ENCODE measurements around the gene SUSD3.

GRCh38 chr9:93060746-93061259 is 2.3 kb downstream of the SUSD3 start:
- no peak for TF ChIP-seq TEAD4 (IDR thresholded peaks at IDR 0.05)
- no peak for TF ChIP-seq EP300 (IDR thresholded peaks at IDR 0.05; ENCODE audit: borderline replicate concordance)
- no peak for TF ChIP-seq YY1 (IDR thresholded peaks at IDR 0.05; ENCODE audit: low read depth)
